Stimulated activated CD8-positive, alpha-beta memory T cell treated with anti-CD3 and anti-CD28 coated beads, Interleukin-7, amount 100 ng/mL, for 24 hours (primary cell): ENCODE measurements around the gene DEPDC1B.
A peak's percentile ranks its signal among the peaks of the same experiment; 100 is the strongest.
"Not testable (repeated sequence)": the region's sequence is repeated elsewhere in the genome, so short reads cannot be mapped to it uniquely, and the experiment has no call there.

ENCODE experiments used
- DNase-seq: peaks from one replicate; pipeline ENCODE4 v3.0.0-alpha.2; 2020; ENCODE audit warnings: low read depth

The DEPDC1B gene, protein sequence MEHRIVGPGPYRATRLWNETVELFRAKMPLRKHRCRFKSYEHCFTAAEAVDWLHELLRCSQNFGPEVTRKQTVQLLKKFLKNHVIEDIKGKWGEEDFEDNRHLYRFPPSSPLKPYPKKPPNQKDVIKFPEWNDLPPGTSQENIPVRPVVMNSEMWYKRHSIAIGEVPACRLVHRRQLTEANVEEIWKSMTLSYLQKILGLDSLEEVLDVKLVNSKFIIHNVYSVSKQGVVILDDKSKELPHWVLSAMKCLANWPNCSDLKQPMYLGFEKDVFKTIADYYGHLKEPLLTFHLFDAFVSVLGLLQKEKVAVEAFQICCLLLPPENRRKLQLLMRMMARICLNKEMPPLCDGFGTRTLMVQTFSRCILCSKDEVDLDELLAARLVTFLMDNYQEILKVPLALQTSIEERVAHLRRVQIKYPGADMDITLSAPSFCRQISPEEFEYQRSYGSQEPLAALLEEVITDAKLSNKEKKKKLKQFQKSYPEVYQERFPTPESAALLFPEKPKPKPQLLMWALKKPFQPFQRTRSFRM

DNA sequence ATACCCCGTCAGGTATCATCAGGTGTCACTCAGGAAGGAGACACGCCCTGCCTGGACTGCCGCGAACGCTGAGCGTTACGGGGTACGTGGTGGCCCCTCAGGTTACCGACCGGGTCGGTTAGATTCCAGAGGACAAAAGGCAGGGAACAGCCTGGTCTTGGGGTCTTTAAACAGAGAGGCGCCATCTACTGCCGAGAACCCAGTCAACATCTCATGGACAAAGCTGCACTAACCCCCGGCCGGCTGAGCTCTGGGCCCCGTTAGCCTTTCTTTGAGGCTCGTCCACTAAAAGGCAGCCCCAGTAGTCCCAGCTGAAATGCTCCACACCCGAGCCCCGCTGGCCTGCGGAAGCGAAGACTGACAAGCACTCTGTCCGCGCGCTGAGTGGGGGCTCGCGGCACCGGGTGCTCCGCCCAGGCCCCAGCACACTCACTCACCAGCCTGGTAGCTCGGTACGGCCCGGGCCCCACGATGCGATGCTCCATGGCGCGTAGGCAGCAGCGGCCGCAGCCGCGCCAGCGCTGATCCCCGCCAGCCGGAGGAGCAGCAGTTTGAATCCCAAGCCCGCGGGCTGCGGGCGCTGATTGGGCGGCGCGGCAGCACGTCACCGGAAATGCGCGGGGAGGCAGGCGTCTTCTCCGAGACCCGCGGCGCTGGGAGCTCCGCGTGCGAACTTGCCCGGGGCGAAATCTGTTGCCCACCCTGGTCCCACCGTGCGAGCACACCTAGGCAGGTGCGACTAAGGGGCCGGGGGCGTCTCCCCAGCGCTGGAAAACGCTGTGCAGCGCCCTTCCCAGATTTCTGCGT is at the start of gene DEPDC1B:
DEPDC1B (minus strand) TSS at position 558 of the 807 bp plus-strand sequence; CDS start at position 485, 73 bp downstream.
- DNase-seq = peak; percentile 79

DNA sequence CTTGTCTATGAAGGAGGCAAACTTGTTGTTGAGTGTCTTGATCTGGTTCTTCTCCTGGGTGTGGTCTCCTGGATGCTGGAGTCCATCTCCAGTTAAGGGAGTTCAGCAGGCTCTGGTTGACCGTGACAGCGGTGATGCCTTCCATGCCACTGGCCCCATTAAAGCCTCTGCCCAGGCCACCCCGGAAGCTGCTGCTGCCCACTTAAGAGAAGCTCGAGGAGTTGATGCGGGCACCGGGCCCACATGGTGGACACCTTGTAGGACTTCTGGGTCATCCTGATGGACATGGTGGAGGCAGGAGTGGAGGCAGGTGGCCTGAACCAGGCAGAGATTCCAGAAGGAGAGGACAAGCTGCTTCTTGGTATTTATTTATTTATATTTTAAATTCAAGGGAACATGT is 44.7 kb upstream of the DEPDC1B start:
- no peak for DNase-seq

GRCh38 chr5:60743511-60744314 is 43.7 kb upstream of the DEPDC1B start:
- DNase-seq = no peak

- DNase-seq = no peak
Measured at GRCh38 chr5:60740322-60740721, 40.4 kb upstream of the DEPDC1B start.

- no peak for DNase-seq
Measured at GRCh38 chr5:60738933-60739332, 39.0 kb upstream of the DEPDC1B start.

DNA sequence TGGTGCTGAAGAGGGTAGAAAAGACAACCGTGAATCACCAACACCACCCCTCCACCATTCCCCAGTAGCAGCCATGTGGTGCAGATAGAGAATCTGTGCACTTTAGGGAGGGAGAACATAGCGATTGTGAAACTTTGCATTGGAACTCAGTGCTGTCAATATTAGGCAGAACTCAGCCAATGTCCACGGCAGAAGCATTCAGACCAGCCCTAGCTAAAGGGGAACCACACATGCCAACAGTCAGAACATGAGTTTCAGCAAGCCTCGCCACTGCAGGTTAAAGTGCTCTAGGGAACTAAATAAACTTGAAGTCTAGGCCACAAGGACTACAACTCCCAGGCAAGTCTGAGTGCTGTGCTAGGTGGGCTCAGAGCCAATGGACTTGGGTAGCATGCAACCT is 38.5 kb upstream of the DEPDC1B start:
- no peak for DNase-seq

DNA sequence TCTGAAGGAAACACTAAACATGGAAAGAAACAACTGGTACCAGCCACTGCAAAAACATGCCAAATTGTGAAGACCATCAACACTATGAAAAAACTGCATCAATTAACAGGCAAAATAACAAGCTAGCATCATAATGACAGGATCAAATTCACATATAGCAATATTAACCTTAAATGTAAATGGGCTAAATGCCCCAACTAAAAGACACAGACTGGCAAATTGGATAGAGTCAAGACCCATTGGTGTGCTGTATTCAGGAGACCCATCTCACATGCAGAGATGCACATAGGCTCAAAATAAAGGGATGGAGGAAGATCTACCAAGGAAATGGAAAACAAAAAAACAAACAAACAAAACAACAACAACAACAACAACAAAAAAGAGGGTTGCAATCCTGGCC is 30.9 kb upstream of the DEPDC1B start:
- DNase-seq = not testable (repeated sequence)

GRCh38 chr5:60727033-60727679 is 27.2 kb upstream of the DEPDC1B start:
- no peak for DNase-seq

DNA sequence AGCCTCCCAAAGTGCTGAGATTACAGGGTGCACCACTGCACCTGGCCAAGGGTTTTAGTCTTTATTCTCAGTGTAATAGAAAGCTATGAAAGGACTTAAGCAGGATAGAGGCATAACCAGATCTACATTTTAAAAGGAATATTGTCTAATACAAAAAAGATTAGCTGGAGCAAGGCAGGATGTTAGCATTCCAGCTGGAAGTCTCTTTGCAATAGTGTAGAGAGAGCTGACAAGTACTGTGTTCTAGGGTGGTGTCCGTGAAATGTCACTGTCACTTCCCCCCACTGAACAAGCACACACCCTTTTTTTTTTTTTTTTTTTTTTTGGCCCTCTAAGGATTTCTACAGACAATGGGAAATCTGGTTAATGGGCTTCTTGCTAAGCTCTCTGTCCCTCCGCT is 24.2 kb upstream of the DEPDC1B start:
- no peak for DNase-seq

GRCh38 chr5:60722416-60722815 is 22.4 kb upstream of the DEPDC1B start:
- DNase-seq = no peak

DNA sequence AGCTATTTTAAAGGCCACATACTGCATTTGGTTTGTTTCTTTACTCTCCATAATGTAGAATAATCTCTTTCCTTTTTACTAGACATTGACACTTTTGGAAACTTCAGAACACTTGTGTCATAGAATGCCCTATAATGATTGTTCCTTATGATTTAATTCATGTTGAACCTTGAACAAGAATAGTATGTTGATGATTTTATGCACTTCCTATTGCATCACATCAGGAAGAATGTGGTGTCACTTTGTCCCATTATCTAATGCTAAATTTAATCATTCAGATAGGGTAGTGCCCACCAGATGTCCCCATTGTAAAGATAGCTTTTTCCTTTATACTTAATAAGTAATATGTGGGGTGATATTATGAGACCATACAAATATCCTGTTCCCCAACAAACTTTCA is 19.4 kb upstream of the DEPDC1B start:
- no peak for DNase-seq

DNA sequence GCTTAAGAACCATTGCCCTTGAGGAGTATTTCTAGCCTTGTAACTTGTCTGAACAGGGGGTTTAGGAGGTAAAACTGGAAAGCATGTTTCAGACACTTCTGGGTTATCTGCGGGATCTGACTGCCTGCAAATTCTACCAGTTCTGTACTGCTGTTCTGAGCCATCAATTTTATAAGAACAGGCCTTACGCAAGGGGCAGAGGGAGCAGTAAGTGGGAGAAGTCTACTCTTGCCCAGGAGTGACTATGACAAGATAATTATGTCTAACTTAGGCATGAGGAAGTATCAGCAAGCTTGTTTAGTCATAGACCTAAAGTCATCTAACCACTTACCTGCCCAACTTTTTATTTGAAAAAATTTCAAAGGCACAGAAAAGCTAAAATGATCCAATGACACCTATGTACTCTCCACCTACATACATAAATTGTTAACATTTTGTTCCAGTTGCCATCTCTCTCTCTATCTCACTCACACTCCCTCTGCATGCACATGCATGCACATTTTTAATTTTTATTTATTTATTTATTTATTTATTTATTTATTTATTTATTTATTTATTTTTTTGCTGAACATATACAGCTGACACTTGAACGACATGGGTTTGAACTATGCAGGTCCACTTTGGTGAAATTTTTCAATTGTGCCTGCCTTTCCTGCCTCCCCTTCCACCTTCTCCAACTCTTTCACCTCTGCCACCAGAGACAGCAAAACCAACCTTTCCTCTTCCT is 18.4 kb upstream of the DEPDC1B start:
- no peak for DNase-seq

DNA sequence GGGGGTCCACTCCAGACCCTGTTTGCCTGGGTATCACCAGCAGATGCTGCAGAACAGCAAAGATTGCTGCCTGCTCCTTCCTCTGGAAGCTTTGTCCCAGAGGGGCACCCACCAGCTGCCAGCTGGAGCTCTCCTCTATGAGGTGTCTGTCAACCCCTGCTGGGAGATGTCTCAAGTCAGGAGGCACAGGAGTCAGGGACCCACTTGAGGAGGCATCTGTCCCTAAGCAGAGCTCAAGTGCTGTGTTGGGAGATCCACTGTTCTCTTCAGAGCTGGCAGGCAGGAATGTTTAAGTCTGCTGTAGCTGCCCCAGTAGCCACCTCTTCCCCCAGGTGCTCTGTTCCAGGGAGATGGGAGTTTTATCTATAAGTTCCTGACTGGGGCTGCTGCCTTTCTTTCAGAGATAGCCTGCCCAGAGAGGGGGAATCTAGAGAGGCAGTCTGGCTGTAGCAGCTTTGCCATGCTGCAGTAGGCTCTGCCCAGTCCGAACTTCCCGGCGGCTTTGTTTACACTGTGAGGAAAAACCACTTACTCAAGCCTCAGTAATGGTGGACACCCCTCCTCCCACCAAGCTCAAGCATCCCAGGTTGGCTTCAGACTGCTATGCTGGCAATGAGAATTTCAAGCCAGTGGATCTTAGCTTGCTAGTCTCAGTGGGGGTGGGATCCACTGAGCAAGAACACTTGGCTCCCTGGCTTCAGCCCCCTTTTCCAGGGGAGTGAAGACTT is 15.4 kb upstream of the DEPDC1B start:
- DNase-seq = not testable (repeated sequence)

GRCh38 chr5:60712950-60713349 is 13.0 kb upstream of the DEPDC1B start:
- no peak for DNase-seq

- DNase-seq = not testable (repeated sequence)
Measured at GRCh38 chr5:60711892-60712291, 11.9 kb upstream of the DEPDC1B start.

- DNase-seq = no peak
Measured at GRCh38 chr5:60710362-60710761, 10.4 kb upstream of the DEPDC1B start.

GRCh38 chr5:60705144-60705543 is 5.2 kb upstream of the DEPDC1B start:
- no peak for DNase-seq

GRCh38 chr5:60703944-60704343 is 4.0 kb upstream of the DEPDC1B start:
- DNase-seq = no peak

DNA sequence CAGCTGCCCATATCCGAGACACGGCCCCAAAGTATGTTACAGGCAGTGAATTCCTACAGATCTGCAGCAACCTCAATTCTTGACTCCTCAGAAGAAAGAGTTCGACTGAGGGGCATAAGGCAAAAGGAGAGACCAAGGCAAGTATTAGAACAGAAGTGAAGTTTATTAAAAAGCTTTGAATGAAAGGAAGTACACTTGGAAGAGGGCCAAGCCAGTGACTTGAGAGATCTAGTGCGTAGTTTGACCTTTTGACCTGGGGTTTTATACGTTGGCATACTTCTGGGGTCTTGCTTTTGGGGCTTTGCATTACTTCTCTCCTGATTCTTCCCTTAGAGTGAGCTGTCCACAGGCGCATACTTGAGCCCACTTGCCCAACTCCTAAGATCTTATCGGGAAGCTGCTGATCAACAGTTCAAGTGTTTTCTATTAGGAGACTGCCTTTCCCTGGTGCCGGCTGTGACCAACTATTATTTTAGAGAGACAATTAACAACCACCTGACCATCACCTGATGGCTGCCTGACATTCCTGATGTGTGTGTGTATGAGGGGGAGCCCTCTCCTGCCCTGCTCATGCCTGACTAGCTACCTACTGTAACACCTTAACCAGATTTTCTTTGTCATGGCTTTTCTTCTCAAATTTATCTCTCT is 1.5 kb upstream of the DEPDC1B start:
- DNase-seq = no peak

DNA sequence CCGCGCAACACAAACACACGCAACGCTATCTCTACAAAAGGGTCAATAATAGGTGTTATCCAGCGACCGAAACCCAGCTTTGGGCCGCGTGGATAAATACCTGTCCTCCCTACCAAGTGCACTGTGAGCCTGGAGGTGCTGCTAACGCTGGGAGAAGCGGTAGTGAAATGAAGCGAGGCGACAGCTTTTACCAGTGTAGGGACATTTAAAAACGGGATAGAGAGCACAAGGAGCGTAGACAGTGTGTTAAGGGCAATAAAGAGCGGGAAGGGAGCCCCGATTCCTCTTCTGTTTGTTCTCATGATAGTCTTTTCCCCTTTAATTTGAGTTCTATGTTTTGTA is 421 bp upstream of the DEPDC1B start:
- DNase-seq = no peak
